HL-60/S4 (cell line): Measurements from ENCODE around the gene PLEK.

Source experiments
- in situ Hi-C: fragments of 300-500 bp; cut with MboI; formaldehyde crosslinking; loops from 2 replicates; pipeline ENCODE4 v1.14.3; 2022; ENCODE audit warnings: low sequenced_read_pairs

Gene PLEK

GRCh38 chr2:68436270-68436669 is 71.2 kb downstream of the PLEK start:
- in situ Hi-C loops, result loop anchor here (25.0 kb wide), 1 partner anchor 149 kb away; no protein-coding TSS in a partner anchor

- in situ Hi-C loops, result loop anchor here (25.0 kb wide), 1 partner anchor 151 kb away; no protein-coding TSS in a partner anchor
Observed at GRCh38 chr2:68438455-68439303, 73.6 kb downstream of the PLEK start.

GRCh38 chr2:68441179-68441993 is 76.3 kb downstream of the PLEK start:
- in situ Hi-C loops, result loop anchor here (10.0 to 25.0 kb wide), 2 partner anchors 154 to 317 kb away; no protein-coding TSS in a partner anchor

GRCh38 chr2:68441994-68442322 is 76.9 kb downstream of the PLEK start:
- in situ Hi-C loops, result loop anchor here (10.0 to 25.0 kb wide), 2 partner anchors 155 to 317 kb away; no protein-coding TSS in a partner anchor

- in situ Hi-C loops, result loop anchor here (10.0 to 25.0 kb wide), 2 partner anchors 159 to 322 kb away; no protein-coding TSS in a partner anchor
Observed at GRCh38 chr2:68446425-68446824, 81.3 kb downstream of the PLEK start.
